Measurements from ENCODE around the gene SEMA4C. TPM values are rescaled to one million over a fixed set of nuclear protein-coding genes. Genes with fewer than 3 reads are reported as not detected.

The SEMA4C gene
- total RNA-seq, 4 donors from 2014 or later = 23.5 to 42.7 (median 30.2) TPM

GRCh38 chr2:96847586-96847985 lies 22.3 kb downstream of the SEMA4C start:
- whole genome bisulfite sequencing, 2 donors = 76 to 81% methylated on average over 10 of the region's 10 CpGs
- TF ChIP-seq POLR2A (IDR thresholded peaks at IDR 0.05) (no peak), CTCF (IDR thresholded peaks at IDR 0.05) (no peak)
- no peak for DNase-seq (ENCODE audit: low spot score in 2 of 2)
- no peak overlapping the region for H3K4me3 ChIP-seq (ENCODE audit: low read depth, poor library complexity, severe bottlenecking)
- intact Hi-C loops (cut with DNase I; ENCODE audit: low total_unique reads) = no loop called here

GRCh38 chr2:96846825-96847224 lies 23.1 kb downstream of the SEMA4C start:
- intact Hi-C loops (cut with DNase I; ENCODE audit: low total_unique reads) = no loop called here
- 94 to 95% methylated on average over 5 of the region's 5 CpGs for WGBS, 2 donors
- TF ChIP-seq POLR2A (IDR thresholded peaks at IDR 0.05) (no peak), CTCF (IDR thresholded peaks at IDR 0.05) (no peak)
- no peak for DNase-seq (ENCODE audit: low spot score in 2 of 2)
- no peak overlapping the region for H3K4me3 ChIP-seq (ENCODE audit: low read depth, poor library complexity, severe bottlenecking)

- DNase-seq (ENCODE audit: low spot score in 2 of 2) = no peak
- WGBS, 2 donors = 75 to 84% methylated on average over 16 to 17 of the region's 17 CpGs
- TF ChIP-seq POLR2A (IDR thresholded peaks at IDR 0.05) = no peak
- intact Hi-C loops (cut with DNase I; ENCODE audit: low total_unique reads) = no loop called here
- H3K4me3 ChIP-seq (ENCODE audit: low read depth, poor library complexity, severe bottlenecking) = no peak overlapping the region
Measured at GRCh38 chr2:96844405-96844808, 25.5 kb downstream of the SEMA4C start.

GRCh38 chr2:96843538-96844268 lies 26.2 kb downstream of the SEMA4C start, which contains the start of gene ANKRD23:
ANKRD23 (minus strand) TSS chr2:96844021; CDS start chr2:96843992, 29 bp downstream.
- intact Hi-C loops (cut with DNase I; ENCODE audit: low total_unique reads) = no loop called here
- 92 to 93% methylated on average over 14 of the region's 14 CpGs for WGBS, 2 donors
- TF ChIP-seq POLR2A (IDR thresholded peaks at IDR 0.05) = no peak
- no peak for TF ChIP-seq CTCF (IDR thresholded peaks at IDR 0.05)

GRCh38 chr2:96842600-96842999 lies 27.3 kb downstream of the SEMA4C start:
- H3K4me3 ChIP-seq (ENCODE audit: low read depth, poor library complexity, severe bottlenecking) = no peak overlapping the region
- intact Hi-C loops (cut with DNase I; ENCODE audit: low total_unique reads) = no loop called here
- DNase-seq (ENCODE audit: low spot score in 2 of 2) = no peak
- 68 to 78% methylated on average over 4 to 7 of the region's 7 CpGs for WGBS, 2 donors
- TF ChIP-seq POLR2A (IDR thresholded peaks at IDR 0.05) (no peak), CTCF (IDR thresholded peaks at IDR 0.05) (no peak)

More at GRCh38 chr2:96843538-96844268, 26.2 kb downstream of the SEMA4C start, which contains the start of gene ANKRD23:
- no peak within 1 kb of the TSS for H3K4me3 ChIP-seq (ENCODE audit: low read depth, poor library complexity, severe bottlenecking)
- no peak for DNase-seq (ENCODE audit: low spot score in 2 of 2)

GRCh38 chr2:96841701-96842495 lies 28.0 kb downstream of the SEMA4C start:
- 87 to 90% methylated on average over 16 of the region's 16 CpGs for WGBS, 2 donors

More at GRCh38 chr2:96841701-96842495, 28.0 kb downstream of the SEMA4C start:
- no peak for DNase-seq (ENCODE audit: low spot score in 2 of 2)
- TF ChIP-seq POLR2A (IDR thresholded peaks at IDR 0.05) (no peak), CTCF (IDR thresholded peaks at IDR 0.05) (no peak)
- no peak overlapping the region for H3K4me3 ChIP-seq (ENCODE audit: low read depth, poor library complexity, severe bottlenecking)
- intact Hi-C loops (cut with DNase I; ENCODE audit: low total_unique reads) = no loop called here

Data from lower leg skin (tissue), 4 donors.